ENCODE measurements around the gene PDE11A.

Gene PDE11A

GRCh38 chr2:177633111-177633510 is 439.5 kb downstream of the PDE11A start:
- H3K79me2 ChIP-seq (ENCODE audit: insufficient read depth, low read length) = no peaks in the 10 kb centered on the region
- H3K4me3 ChIP-seq (ENCODE audit: low read depth in 1 of 2, low read length in 2 of 2) = no peak overlapping the region
- H3K4me1 ChIP-seq (ENCODE audit: insufficient read depth, low read length) = peaks cover 50% of the 10 kb centered on the region
- DNase-seq (no peak), ATAC-seq (ENCODE audit: insufficient read depth, low read depth) (no peak)
- no peaks in the 10 kb centered on the region for H3K9me3 ChIP-seq (ENCODE audit: insufficient read depth, low read length, severe bottlenecking)
- H3K9ac ChIP-seq (ENCODE audit: low read depth, low read length) = no peak overlapping the region
- no peak overlapping the region for H2AFZ ChIP-seq (ENCODE audit: low read depth, low read length)
- peak overlapping the region; percentile 87 for H3K27ac ChIP-seq (ENCODE audit: low read length)
- TF ChIP-seq CTCF (IDR thresholded peaks at IDR 0.05; ENCODE audit: borderline replicate concordance, extremely low read depth, low read length, poor library complexity, severe bottlenecking) (no peak), EZH2 (IDR thresholded peaks at IDR 0.05; ENCODE audit: borderline replicate concordance, low read depth, low read length, severe bottlenecking) (no peak)
- H3K27me3 ChIP-seq (ENCODE audit: insufficient read depth, low read length, poor library complexity) = no peaks in the 10 kb centered on the region
- H4K20me1 ChIP-seq (ENCODE audit: insufficient read depth, low read length) = no peaks in the 10 kb centered on the region
- H3K36me3 ChIP-seq (ENCODE audit: insufficient read depth, low read length) = no peaks in the 10 kb centered on the region
- no peak overlapping the region for H3K4me2 ChIP-seq (ENCODE audit: insufficient read depth, low read length)

DNA sequence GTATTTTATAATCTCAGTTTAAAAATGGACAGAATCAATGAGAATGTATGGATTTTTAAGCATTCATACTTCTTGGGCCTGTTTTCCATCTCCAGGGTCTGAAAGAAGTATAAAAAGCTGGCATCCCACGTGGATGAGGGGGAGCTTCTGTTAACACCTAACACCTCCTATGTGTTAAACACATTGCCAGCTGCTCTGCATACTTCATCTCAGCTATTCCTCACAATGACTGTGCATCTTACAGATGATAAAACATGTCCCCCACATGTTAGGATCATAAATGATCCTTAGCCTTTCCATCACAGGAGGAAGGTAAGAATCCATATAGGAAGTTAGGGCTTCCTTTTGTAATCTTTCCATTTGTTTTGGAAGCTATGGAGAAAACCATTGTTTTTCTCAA is 440.9 kb downstream of the PDE11A start:
- TF ChIP-seq CTCF (IDR thresholded peaks at IDR 0.05; ENCODE audit: borderline replicate concordance, extremely low read depth, low read length, poor library complexity, severe bottlenecking) = no peak
- no peak for TF ChIP-seq EZH2 (IDR thresholded peaks at IDR 0.05; ENCODE audit: borderline replicate concordance, low read depth, low read length, severe bottlenecking)
- Histone ChIP-seq H3K79me2 (ENCODE audit: insufficient read depth, low read length) (no peaks in the 10 kb centered on the region), H3K4me1 (ENCODE audit: insufficient read depth, low read length) (peaks cover 50% of the 10 kb centered on the region), H3K27me3 (ENCODE audit: insufficient read depth, low read length, poor library complexity) (no peaks in the 10 kb centered on the region), H2AFZ (ENCODE audit: low read depth, low read length) (no peak overlapping the region), H3K4me3 (ENCODE audit: low read depth in 1 of 2, low read length in 2 of 2) (no peak overlapping the region), H3K9ac (ENCODE audit: low read depth, low read length) (no peak overlapping the region), H3K36me3 (ENCODE audit: insufficient read depth, low read length) (no peaks in the 10 kb centered on the region), H3K9me3 (ENCODE audit: insufficient read depth, low read length, severe bottlenecking) (no peaks in the 10 kb centered on the region), H4K20me1 (ENCODE audit: insufficient read depth, low read length) (no peaks in the 10 kb centered on the region), H3K27ac (ENCODE audit: low read length) (no peak overlapping the region), H3K4me2 (ENCODE audit: insufficient read depth, low read length) (no peak overlapping the region)
- no peak for ATAC-seq (ENCODE audit: insufficient read depth, low read depth)
- DNase-seq = no peak

DNA sequence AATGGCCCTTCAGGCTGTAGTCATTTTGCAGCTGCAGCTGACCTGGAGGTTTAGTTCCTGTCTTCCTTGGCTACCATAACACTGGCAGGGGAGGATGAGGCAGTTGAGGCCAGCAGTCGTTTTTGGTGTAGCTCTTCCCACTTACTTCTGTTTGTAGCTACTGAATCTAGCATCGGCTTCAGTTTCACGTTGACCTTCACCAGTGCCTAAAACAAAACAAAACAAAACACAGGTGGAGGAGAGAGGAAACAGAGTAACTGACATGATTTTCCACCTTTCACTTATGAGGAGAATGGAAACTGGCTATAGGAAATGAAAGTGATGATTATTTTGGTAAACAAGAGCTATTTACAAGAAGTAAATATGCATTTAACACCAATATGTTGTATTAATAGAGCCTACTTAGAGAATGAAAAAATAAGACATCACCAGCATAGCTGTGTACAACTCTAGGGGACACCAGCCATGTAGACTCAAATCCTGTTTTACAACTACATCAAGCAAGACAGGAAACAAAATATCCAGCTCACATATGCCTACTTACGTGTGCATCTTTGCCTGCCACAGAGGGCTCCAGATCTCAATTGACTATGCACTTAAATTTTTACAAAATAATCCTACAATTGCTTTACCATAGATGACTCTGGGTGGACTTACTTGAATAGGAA is 443.1 kb downstream of the PDE11A start:
- Histone ChIP-seq H3K4me1 (ENCODE audit: insufficient read depth, low read length) (peaks cover 36% of the 10 kb centered on the region), H3K4me2 (ENCODE audit: insufficient read depth, low read length) (no peak overlapping the region), H3K79me2 (ENCODE audit: insufficient read depth, low read length) (no peaks in the 10 kb centered on the region), H3K27ac (ENCODE audit: low read length) (peak overlapping the region; percentile 22; the same call in 1 of the 2 replicates), H3K9me3 (ENCODE audit: insufficient read depth, low read length, severe bottlenecking) (no peaks in the 10 kb centered on the region), H3K4me3 (ENCODE audit: low read depth in 1 of 2, low read length in 2 of 2) (no peak overlapping the region), H4K20me1 (ENCODE audit: insufficient read depth, low read length) (no peaks in the 10 kb centered on the region), H3K36me3 (ENCODE audit: insufficient read depth, low read length) (no peaks in the 10 kb centered on the region), H3K27me3 (ENCODE audit: insufficient read depth, low read length, poor library complexity) (no peaks in the 10 kb centered on the region), H3K9ac (ENCODE audit: low read depth, low read length) (no peak overlapping the region), H2AFZ (ENCODE audit: low read depth, low read length) (peak overlapping the region; percentile 43)
- ATAC-seq (ENCODE audit: insufficient read depth, low read depth) (no peak), DNase-seq (no peak)
- TF ChIP-seq EZH2 (IDR thresholded peaks at IDR 0.05; ENCODE audit: borderline replicate concordance, low read depth, low read length, severe bottlenecking) = no peak
- no peak for TF ChIP-seq CTCF (IDR thresholded peaks at IDR 0.05; ENCODE audit: borderline replicate concordance, extremely low read depth, low read length, poor library complexity, severe bottlenecking)

All from DND-41 (cell line).